ENCODE measurements around the gene PTK7. TPM values are rescaled to one million over a fixed set of nuclear protein-coding genes. Genes with fewer than 3 reads are reported as not detected.

PTK7 gene
- total RNA-seq, 1 donor from 2014 or later, result 73.6 TPM

GRCh38 chr6:43142101-43142500 is 66.0 kb downstream of the PTK7 start:
- no peak for DNase-seq (ENCODE audit: extremely low read depth, low read depth, low spot score)

- DNase-seq (ENCODE audit: extremely low read depth, low read depth, low spot score), result peak; percentile 27
Observed at GRCh38 chr6:43143235-43144128, 67.4 kb downstream of the PTK7 start.

- no peak for DNase-seq (ENCODE audit: extremely low read depth, low read depth, low spot score)
Observed at GRCh38 chr6:43144879-43145278, 68.8 kb downstream of the PTK7 start.

GRCh38 chr6:43146261-43146660 is 70.1 kb downstream of the PTK7 start:
- no peak for DNase-seq (ENCODE audit: extremely low read depth, low read depth, low spot score)

- no peak for DNase-seq (ENCODE audit: extremely low read depth, low read depth, low spot score)
Observed at GRCh38 chr6:43146709-43147688, 70.9 kb downstream of the PTK7 start.

GRCh38 chr6:43147691-43148477 is 71.8 kb downstream of the PTK7 start:
- no peak for DNase-seq (ENCODE audit: extremely low read depth, low read depth, low spot score)

- DNase-seq (ENCODE audit: extremely low read depth, low read depth, low spot score), result no peak
Observed at GRCh38 chr6:43149265-43149664, 73.2 kb downstream of the PTK7 start.

- no peak for DNase-seq (ENCODE audit: extremely low read depth, low read depth, low spot score)
Observed at GRCh38 chr6:43150051-43150751, 74.1 kb downstream of the PTK7 start.

GRCh38 chr6:43159599-43159998 is 83.5 kb downstream of the PTK7 start:
- DNase-seq (ENCODE audit: extremely low read depth, low read depth, low spot score), result no peak

GRCh38 chr6:43163899-43164298 is 87.8 kb downstream of the PTK7 start:
- DNase-seq (ENCODE audit: extremely low read depth, low read depth, low spot score), result no peak

- peak; percentile 66 for DNase-seq (ENCODE audit: extremely low read depth, low read depth, low spot score)
Observed at GRCh38 chr6:43170417-43170930, 94.4 kb downstream of the PTK7 start.

- peak; percentile 94 for DNase-seq (ENCODE audit: extremely low read depth, low read depth, low spot score)
Observed at GRCh38 chr6:43170931-43171706, 95.0 kb downstream of the PTK7 start, which contains the start of gene SRF. Gene SRF, plus strand, starts transcription at chr6:43171269. Its CDS starts 388 bp downstream, at chr6:43171657.

- no peak for DNase-seq (ENCODE audit: extremely low read depth, low read depth, low spot score)
Observed at GRCh38 chr6:43171707-43172103, 95.6 kb downstream of the PTK7 start.

- DNase-seq (ENCODE audit: extremely low read depth, low read depth, low spot score), result no peak
Observed at GRCh38 chr6:43172104-43173007, 96.2 kb downstream of the PTK7 start.

- no peak for DNase-seq (ENCODE audit: extremely low read depth, low read depth, low spot score)
Observed at GRCh38 chr6:43173591-43174262, 97.6 kb downstream of the PTK7 start.

- DNase-seq (ENCODE audit: extremely low read depth, low read depth, low spot score), result peak; percentile 96
Observed at GRCh38 chr6:43174263-43175112, 98.4 kb downstream of the PTK7 start.
